Stimulated activated memory B cell treated with anti-CD40 and anti-IgM and Interleukin-4, amounts not matched to agents 10 μg/mL and 1 μg/mL and 100 μg/mL, for 72 hours (primary cell): ENCODE data around the gene PTPRA.
A peak's percentile ranks its signal among the peaks of the same experiment; 100 is the strongest.
"Not testable (repeated sequence)": the region's sequence is repeated elsewhere in the genome, so short reads cannot be mapped to it uniquely, and the experiment has no call there.

Experiments
- ATAC-seq: fragments of 150-1000 bp; cut with Tn5 transposase; 2 replicates; pipeline ENCODE4 v1.10.0; 2021
- H3K27ac Mint-ChIP-seq: one replicate; pipeline ENCODE4 v1.8.0; 2022; ENCODE audit warnings: mild to moderate bottlenecking, mixed read lengths
- H3K27me3 Mint-ChIP-seq: one replicate; pipeline ENCODE4 v1.8.0; 2022; ENCODE audit warnings: mixed read lengths
- H3K36me3 Mint-ChIP-seq: one replicate; pipeline ENCODE4 v1.8.0; 2022; ENCODE audit warnings: mixed read lengths
- H3K4me1 Mint-ChIP-seq: one replicate; pipeline ENCODE4 v1.8.0; 2022; ENCODE audit warnings: mixed read lengths
- H3K4me3 Mint-ChIP-seq: one replicate; pipeline ENCODE4 v1.8.0; 2022; ENCODE audit warnings: mild to moderate bottlenecking, moderate library complexity, mixed read lengths
- H3K9me3 Mint-ChIP-seq: one replicate; pipeline ENCODE4 v1.8.0; 2022; ENCODE audit warnings: mixed read lengths

PTPRA gene

GRCh38 chr20:2873010-2873746 lies at the start of gene PTPRA:
TSS of gene PTPRA (plus strand) at chr20:2873481. CDS start at chr20:2964278, 90,797 bp downstream.
- peak within 1 kb of the TSS; percentile 88 for H3K27ac Mint-ChIP-seq
- H3K9me3 Mint-ChIP-seq, result no peaks in the 10 kb centered on the region
- H3K4me3 Mint-ChIP-seq, result peak within 1 kb of the TSS; percentile 90
- peaks cover 67% of the 10 kb centered on the region for H3K4me1 Mint-ChIP-seq
- no peaks in the 10 kb centered on the region for H3K36me3 Mint-ChIP-seq
- peaks cover 10% of the 10 kb centered on the region for H3K27me3 Mint-ChIP-seq
- ATAC-seq, result peak; percentile 98

- ATAC-seq, result no peak
- Mint-ChIP-seq H3K9me3 (no peaks in the 10 kb centered on the region), H3K36me3 (no peaks in the 10 kb centered on the region), H3K27me3 (peaks cover 40% of the 10 kb centered on the region), H3K4me1 (peaks cover 5% of the 10 kb centered on the region), H3K4me3 (no peak overlapping the region), H3K27ac (no peak overlapping the region)
Observed at GRCh38 chr20:2825761-2826160, 47.5 kb upstream of the PTPRA start.

- Mint-ChIP-seq H3K36me3 (no peaks in the 10 kb centered on the region), H3K4me3 (no peak overlapping the region), H3K27ac (no peak overlapping the region), H3K4me1 (peaks cover 4% of the 10 kb centered on the region), H3K9me3 (no peaks in the 10 kb centered on the region), H3K27me3 (peaks cover 33% of the 10 kb centered on the region)
- ATAC-seq, result no peak
Observed at GRCh38 chr20:2826655-2827054, 46.6 kb upstream of the PTPRA start.

GRCh38 chr20:2829376-2829775 lies 43.9 kb upstream of the PTPRA start:
- H3K27me3 Mint-ChIP-seq, result peaks cover 27% of the 10 kb centered on the region
- no peaks in the 10 kb centered on the region for H3K9me3 Mint-ChIP-seq
- peaks cover 2% of the 10 kb centered on the region for H3K36me3 Mint-ChIP-seq
- ATAC-seq, result no peak
- H3K4me1 Mint-ChIP-seq, result peaks cover 4% of the 10 kb centered on the region
- no peak overlapping the region for H3K27ac Mint-ChIP-seq
- H3K4me3 Mint-ChIP-seq, result no peak overlapping the region

GRCh38 chr20:2831206-2831605 lies 42.1 kb upstream of the PTPRA start:
- not testable (repeated sequence) for H3K9me3 Mint-ChIP-seq, ATAC-seq, H3K4me1 Mint-ChIP-seq, H3K36me3 Mint-ChIP-seq, H3K4me3 Mint-ChIP-seq, H3K27ac Mint-ChIP-seq
- peaks cover 27% of the 10 kb centered on the region for H3K27me3 Mint-ChIP-seq

- Mint-ChIP-seq H3K27me3 (peaks cover 3% of the 10 kb centered on the region), H3K4me3 (no peak overlapping the region), H3K27ac (no peak overlapping the region), H3K4me1 (peaks cover 11% of the 10 kb centered on the region), H3K9me3 (no peaks in the 10 kb centered on the region), H3K36me3 (peaks cover 32% of the 10 kb centered on the region)
- ATAC-seq, result no peak
Observed at GRCh38 chr20:2833761-2834160, 39.5 kb upstream of the PTPRA start.

GRCh38 chr20:2834401-2835110 lies 38.7 kb upstream of the PTPRA start:
- no peaks in the 10 kb centered on the region for H3K9me3 Mint-ChIP-seq
- no peak overlapping the region for H3K27ac Mint-ChIP-seq
- H3K4me1 Mint-ChIP-seq, result peaks cover 17% of the 10 kb centered on the region
- H3K36me3 Mint-ChIP-seq, result peaks cover 32% of the 10 kb centered on the region
- no peaks in the 10 kb centered on the region for H3K27me3 Mint-ChIP-seq
- ATAC-seq, result no peak
- H3K4me3 Mint-ChIP-seq, result no peak overlapping the region

GRCh38 chr20:2835331-2835796 lies 37.9 kb upstream of the PTPRA start:
- Mint-ChIP-seq H3K4me3 (no peak overlapping the region), H3K27ac (no peak overlapping the region), H3K36me3 (peaks cover 32% of the 10 kb centered on the region), H3K9me3 (no peaks in the 10 kb centered on the region), H3K4me1 (peaks cover 19% of the 10 kb centered on the region), H3K27me3 (no peaks in the 10 kb centered on the region)
- ATAC-seq, result no peak

- Mint-ChIP-seq H3K36me3 (peaks cover 32% of the 10 kb centered on the region), H3K4me1 (peaks cover 19% of the 10 kb centered on the region), H3K4me3 (no peak overlapping the region), H3K27me3 (no peaks in the 10 kb centered on the region), H3K27ac (no peak overlapping the region), H3K9me3 (no peaks in the 10 kb centered on the region)
- ATAC-seq, result no peak
Observed at GRCh38 chr20:2836035-2836434, 37.2 kb upstream of the PTPRA start.

- ATAC-seq, result no peak
- H3K27me3 Mint-ChIP-seq, result no peaks in the 10 kb centered on the region
- no peaks in the 10 kb centered on the region for H3K9me3 Mint-ChIP-seq
- H3K4me1 Mint-ChIP-seq, result peaks cover 25% of the 10 kb centered on the region
- H3K27ac Mint-ChIP-seq, result no peak overlapping the region
- H3K4me3 Mint-ChIP-seq, result no peak overlapping the region
- peaks cover 32% of the 10 kb centered on the region for H3K36me3 Mint-ChIP-seq
Observed at GRCh38 chr20:2837221-2837960, 35.9 kb upstream of the PTPRA start.

GRCh38 chr20:2838170-2838797 lies 35.0 kb upstream of the PTPRA start:
- Mint-ChIP-seq H3K4me3 (peak overlapping the region; percentile 8), H3K4me1 (peaks cover 25% of the 10 kb centered on the region), H3K27ac (no peak overlapping the region), H3K36me3 (peaks cover 32% of the 10 kb centered on the region), H3K27me3 (no peaks in the 10 kb centered on the region), H3K9me3 (no peaks in the 10 kb centered on the region)
- ATAC-seq, result peak; percentile 3

- Mint-ChIP-seq H3K9me3 (no peaks in the 10 kb centered on the region), H3K4me3 (peak overlapping the region; percentile 73), H3K4me1 (peaks cover 30% of the 10 kb centered on the region), H3K36me3 (peaks cover 32% of the 10 kb centered on the region), H3K27ac (peak overlapping the region; percentile 93), H3K27me3 (no peaks in the 10 kb centered on the region)
- ATAC-seq, result no peak
Observed at GRCh38 chr20:2838847-2839671, 34.2 kb upstream of the PTPRA start.

GRCh38 chr20:2839732-2840137 lies 33.5 kb upstream of the PTPRA start:
- ATAC-seq, result peak; percentile 1
- Mint-ChIP-seq H3K36me3 (peaks cover 27% of the 10 kb centered on the region), H3K4me3 (peak overlapping the region; percentile 73), H3K9me3 (no peaks in the 10 kb centered on the region), H3K27ac (peak overlapping the region; percentile 93), H3K4me1 (peaks cover 37% of the 10 kb centered on the region), H3K27me3 (no peaks in the 10 kb centered on the region)
